ENCODE data around the gene DFFB. TPM values are rescaled to one million over a fixed set of nuclear protein-coding genes. Genes with fewer than 3 reads are reported as not detected.

DFFB gene
- total and polyA plus RNA-seq, 9 donors = 6.8 to 12.8 (median 8.4) TPM

DNA sequence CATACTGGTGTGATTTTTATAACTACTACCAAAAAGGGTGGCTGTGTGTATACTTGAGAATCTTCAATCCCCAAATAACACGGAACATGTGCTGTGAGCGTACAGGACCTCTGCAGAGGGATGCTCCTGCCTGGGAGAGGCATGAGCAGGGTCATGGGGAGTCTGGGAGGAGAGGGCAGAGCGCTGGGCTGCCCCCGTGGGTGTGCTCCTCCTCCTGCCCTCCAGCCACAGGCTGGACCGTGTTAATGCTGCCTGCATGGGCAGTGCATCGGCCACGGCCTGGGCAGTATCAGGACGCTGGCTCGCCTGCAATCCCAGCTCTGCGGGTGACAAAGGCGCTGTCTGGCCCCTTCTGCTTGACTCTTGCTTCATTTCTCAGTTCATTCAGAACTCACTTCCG, 6.4 kb upstream of the DFFB start:
- Histone ChIP-seq H3K27me3 (no peaks in the 10 kb centered on the region), H3K4me3 (no peak overlapping the region), H3K9me3 (no peaks in the 10 kb centered on the region), H3K36me3 (no peaks in the 10 kb centered on the region), H3K4me1 (ENCODE audit: insufficient read depth) (peaks cover 4% of the 10 kb centered on the region), H3K27ac (no peak overlapping the region)
- 81 to 88% (median 87%) methylated on average over 12 of the region's 12 CpGs for WGBS, 3 donors
- TF ChIP-seq, protein P1, sequence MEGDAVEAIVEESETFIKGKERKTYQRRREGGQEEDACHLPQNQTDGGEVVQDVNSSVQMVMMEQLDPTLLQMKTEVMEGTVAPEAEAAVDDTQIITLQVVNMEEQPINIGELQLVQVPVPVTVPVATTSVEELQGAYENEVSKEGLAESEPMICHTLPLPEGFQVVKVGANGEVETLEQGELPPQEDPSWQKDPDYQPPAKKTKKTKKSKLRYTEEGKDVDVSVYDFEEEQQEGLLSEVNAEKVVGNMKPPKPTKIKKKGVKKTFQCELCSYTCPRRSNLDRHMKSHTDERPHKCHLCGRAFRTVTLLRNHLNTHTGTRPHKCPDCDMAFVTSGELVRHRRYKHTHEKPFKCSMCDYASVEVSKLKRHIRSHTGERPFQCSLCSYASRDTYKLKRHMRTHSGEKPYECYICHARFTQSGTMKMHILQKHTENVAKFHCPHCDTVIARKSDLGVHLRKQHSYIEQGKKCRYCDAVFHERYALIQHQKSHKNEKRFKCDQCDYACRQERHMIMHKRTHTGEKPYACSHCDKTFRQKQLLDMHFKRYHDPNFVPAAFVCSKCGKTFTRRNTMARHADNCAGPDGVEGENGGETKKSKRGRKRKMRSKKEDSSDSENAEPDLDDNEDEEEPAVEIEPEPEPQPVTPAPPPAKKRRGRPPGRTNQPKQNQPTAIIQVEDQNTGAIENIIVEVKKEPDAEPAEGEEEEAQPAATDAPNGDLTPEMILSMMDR (IDR thresholded peaks at IDR 0.05) = no peak
- TF ChIP-seq POLR2A (IDR thresholded peaks at IDR 0.05) (no peak), EP300 (IDR thresholded peaks at IDR 0.05) (no peak)
- no peak for DNase-seq
- intact Hi-C loops (cut with DNase I) = no loop called here

DNA sequence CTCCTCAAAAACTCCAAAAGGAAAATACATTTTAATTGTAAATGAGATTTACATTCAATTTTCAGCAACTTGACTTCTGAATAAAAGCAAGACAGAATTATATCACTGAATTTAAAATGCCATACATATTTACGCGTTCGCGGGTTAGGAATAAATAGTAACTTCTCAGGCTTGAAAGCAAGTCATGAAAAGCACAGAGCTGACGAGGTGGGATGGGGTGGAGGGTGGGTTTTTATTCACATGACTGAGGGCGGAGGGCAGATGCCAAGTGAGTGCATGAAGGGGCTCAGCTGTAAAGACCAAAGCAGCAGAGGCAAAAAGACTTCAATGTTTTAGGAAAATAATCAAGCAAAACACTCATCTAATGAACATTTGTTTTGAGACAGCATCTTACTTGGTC, 6.0 kb upstream of the DFFB start:
- Histone ChIP-seq H3K27me3 (no peaks in the 10 kb centered on the region), H3K9me3 (no peaks in the 10 kb centered on the region), H3K4me1 (ENCODE audit: insufficient read depth) (peaks cover 5% of the 10 kb centered on the region), H3K36me3 (no peaks in the 10 kb centered on the region), H3K27ac (no peak overlapping the region), H3K4me3 (no peak overlapping the region)
- intact Hi-C loops (cut with DNase I) = no loop called here
- TF ChIP-seq POLR2A (IDR thresholded peaks at IDR 0.05) (no peak), EP300 (IDR thresholded peaks at IDR 0.05) (no peak)
- TF ChIP-seq, protein P1 (IDR thresholded peaks at IDR 0.05) = no peak
- no peak for DNase-seq
- 93 to 94% (median 93%) methylated on average over 6 of the region's 6 CpGs for WGBS, 3 donors

DNA sequence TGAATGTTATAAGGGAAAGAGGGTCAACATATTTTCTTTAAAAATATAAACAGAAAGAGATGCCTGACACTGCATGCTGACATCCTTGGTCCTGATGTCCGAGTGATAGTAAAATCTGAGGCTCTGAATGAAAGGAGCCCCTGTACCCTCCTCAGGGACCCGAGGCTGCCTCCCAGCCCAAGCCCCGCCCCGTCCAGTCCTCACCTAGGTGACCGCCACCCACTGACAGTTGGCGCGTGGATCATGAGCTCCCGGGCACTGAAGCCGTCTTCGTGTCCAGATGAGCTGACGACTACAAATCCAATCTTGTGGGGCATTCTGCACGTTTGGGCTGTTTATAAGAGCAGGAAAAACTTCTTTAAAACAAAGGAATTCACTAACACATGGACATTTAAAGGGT, 5.2 kb upstream of the DFFB start:
- Histone ChIP-seq H3K27ac (no peak overlapping the region), H3K4me3 (no peak overlapping the region), H3K9me3 (no peaks in the 10 kb centered on the region), H3K4me1 (ENCODE audit: insufficient read depth) (peaks cover 5% of the 10 kb centered on the region), H3K36me3 (no peaks in the 10 kb centered on the region), H3K27me3 (no peaks in the 10 kb centered on the region)
- 83 to 86% (median 84%) methylated on average over 12 of the region's 12 CpGs for WGBS, 3 donors
- intact Hi-C loops (cut with DNase I) = no loop called here
- TF ChIP-seq EP300 (IDR thresholded peaks at IDR 0.05) = no peak
- TF ChIP-seq, protein P1 (IDR thresholded peaks at IDR 0.05) = no peak
- no peak for TF ChIP-seq POLR2A (IDR thresholded peaks at IDR 0.05)
- DNase-seq = no peak

DNA sequence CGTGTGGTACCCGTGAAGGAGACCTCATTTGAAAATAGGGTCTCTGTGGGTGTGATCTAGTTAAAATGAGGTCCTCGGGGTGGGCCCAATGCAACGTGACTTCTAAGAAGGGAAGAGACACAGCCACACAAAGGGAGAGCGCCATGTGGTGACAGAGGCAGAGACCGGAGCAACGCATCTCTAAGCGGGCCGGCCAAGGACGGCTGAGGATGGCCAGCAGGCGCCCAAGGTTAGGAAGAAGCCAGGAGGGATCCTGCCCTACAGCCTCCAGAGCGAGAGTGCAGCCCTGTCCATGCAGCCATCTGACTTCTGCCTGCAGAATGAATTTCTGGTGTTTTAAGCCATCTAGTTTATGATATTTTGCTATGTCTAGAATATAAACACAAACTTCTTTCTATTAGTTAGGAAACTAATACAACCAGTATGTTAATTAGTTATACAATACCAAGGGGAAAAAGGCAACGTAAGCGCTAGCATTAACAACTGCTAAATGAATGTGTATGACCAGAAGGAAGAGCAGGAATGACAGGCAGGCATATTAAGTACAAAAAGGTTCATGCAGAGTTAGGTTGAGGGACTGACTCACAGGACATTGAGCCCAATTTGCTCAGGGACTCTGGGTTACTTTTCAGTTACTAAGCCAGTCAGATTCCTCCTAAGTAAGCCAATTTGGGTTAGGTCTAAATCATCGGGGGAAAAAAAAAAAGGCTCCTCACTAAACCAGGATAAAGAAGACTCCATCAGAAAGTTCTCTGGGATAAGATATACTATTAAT, 4.4 kb upstream of the DFFB start:
- H3K27ac ChIP-seq = no peak overlapping the region

More for the DNA sequence above, 4.4 kb upstream of the DFFB start:
- TF ChIP-seq, protein P1 (IDR thresholded peaks at IDR 0.05) = no peak
- TF ChIP-seq POLR2A (IDR thresholded peaks at IDR 0.05) (no peak), EP300 (IDR thresholded peaks at IDR 0.05) (no peak)
- WGBS, 3 donors = 79 to 86% (median 83%) methylated on average over 15 of the region's 15 CpGs
- H3K27me3 ChIP-seq = no peaks in the 10 kb centered on the region
- no peak overlapping the region for H3K4me3 ChIP-seq
- H3K9me3 ChIP-seq = no peaks in the 10 kb centered on the region
- no peak for DNase-seq
- H3K4me1 ChIP-seq (ENCODE audit: insufficient read depth) = peaks cover 6% of the 10 kb centered on the region
- H3K36me3 ChIP-seq = no peaks in the 10 kb centered on the region
- intact Hi-C loops (cut with DNase I) = no loop called here
